Peyer's patch (tissue), 4 donors: Measurements from ENCODE around the gene PPDPF. TPM values are rescaled to one million over a fixed set of nuclear protein-coding genes. Genes with fewer than 3 reads are reported as not detected.

Source experiments
- DNase-seq, 3 donors: peaks; one replicate each; pipeline ENCODE4 v3.0.0-alpha.2; 2017 to 2019
- H3K27ac ChIP-seq, 4 donors: fragments of 200-600 bp; sonication (generic); one replicate each; pipeline ENCODE4 v1.5.1; 2016 to 2019
- H3K27me3 ChIP-seq, 2 donors: fragments of 200-600 bp; sonication (generic); one replicate each; pipeline ENCODE4 v1.5.1; 2019
- H3K36me3 ChIP-seq, 3 donors: fragments of 200-600 bp; sonication (generic); one replicate each; pipeline ENCODE4 v1.5.1; 2016 to 2019
- H3K4me1 ChIP-seq, 4 donors: fragments of 200-600 bp; sonication (generic); one replicate each; pipeline ENCODE4 v1.5.1; 2016 to 2019
- H3K4me3 ChIP-seq, 4 donors: fragments of 200-600 bp; sonication (generic); 1 replicate in 3 of 4; 2 replicates in 1 of 4; pipeline ENCODE4 v1.5.1; 2016 to 2019; ENCODE audit warnings: mild to moderate bottlenecking in 1 of 4
- H3K9me3 ChIP-seq, 4 donors: fragments of 200-600 bp; sonication (generic); one replicate each; pipeline ENCODE4 v1.5.1; 2016 to 2019; ENCODE audit warnings: mild to moderate bottlenecking in 1 of 4
- CTCF ChIP-seq, 6 experiments: fragments of 450-650 bp in 4 of 6; fragments of 200-600 bp in 2 of 6; sonication (generic) in 1 of 6; IDR thresholded peaks; one replicate each; pipeline ENCODE4 v1.5.1; 2017 to 2019; ENCODE audit warnings: antibody characterized with exemption in 6 of 6, mild to moderate bottlenecking in 3 of 6, moderate library complexity in 1 of 6
- POLR2A ChIP-seq, 2 donors: fragments of 450-650 bp; IDR thresholded peaks; one replicate each; pipeline ENCODE4 v1.5.1; 2017; ENCODE audit warnings: antibody characterized with exemption in 2 of 2, mild to moderate bottlenecking in 2 of 2, moderate library complexity in 2 of 2
- total RNA-seq, 4 donors: library from RNA; depleted of rRNA; stranded (reverse); fragments of >200 nt; gene quantifications; one replicate each; pipeline ENCODE4 v1.1.0, GENCODE V29; 2016

Gene PPDPF
- total RNA-seq, 4 donors from 2014 or later, result 94.1 to 435 (median 193) TPM

GRCh38 chr20:63542031-63542559 lies 21.5 kb downstream of the PPDPF start:
- H3K4me3 ChIP-seq, result peak overlapping the region in 2 of 4 donors; percentile 16 to 22
- peaks cover 4 to 37% (median 23%) of the 10 kb centered on the region in 4 donors for H3K4me1 ChIP-seq
- no peaks in the 10 kb centered on the region for H3K36me3 ChIP-seq
- peak overlapping the region in 2 of 4 donors; percentile 63 to 75 for H3K27ac ChIP-seq
- no peaks in the 10 kb centered on the region for H3K9me3 ChIP-seq
- DNase-seq, result peak in 2 of 3 donors; percentile 57 to 83
- no peaks in the 10 kb centered on the region for H3K27me3 ChIP-seq
- TF ChIP-seq POLR2A (IDR thresholded peaks at IDR 0.05) (no peak), CTCF (IDR thresholded peaks at IDR 0.05) (no peak)

GRCh38 chr20:63542696-63543095 lies 22.1 kb downstream of the PPDPF start:
- Histone ChIP-seq H3K27me3 (no peaks in the 10 kb centered on the region), H3K4me1 (peaks cover 4 to 38% (median 19%) of the 10 kb centered on the region in 4 donors), H3K4me3 (peak overlapping the region in 2 of 4 donors; percentile 16 to 22), H3K36me3 (no peaks in the 10 kb centered on the region), H3K9me3 (no peaks in the 10 kb centered on the region), H3K27ac (peak overlapping the region in 2 of 4 donors; percentile 63 to 75)
- TF ChIP-seq POLR2A (IDR thresholded peaks at IDR 0.05) (no peak), CTCF (IDR thresholded peaks at IDR 0.05) (no peak)
- DNase-seq, result peak in 2 of 3 donors; percentile 82 to 86

- H3K27ac ChIP-seq, result peak overlapping the region in 1 of 4 donors; percentile 75
- no peak for DNase-seq
- H3K36me3 ChIP-seq, result no peaks in the 10 kb centered on the region
- H3K4me1 ChIP-seq, result peaks cover 2 to 40% (median 18%) of the 10 kb centered on the region in 4 donors
- TF ChIP-seq CTCF (IDR thresholded peaks at IDR 0.05) (no peak), POLR2A (IDR thresholded peaks at IDR 0.05) (no peak)
- H3K4me3 ChIP-seq, result no peak overlapping the region
- no peaks in the 10 kb centered on the region for H3K27me3 ChIP-seq
- H3K9me3 ChIP-seq, result no peaks in the 10 kb centered on the region
Measured at GRCh38 chr20:63543131-63543530, 22.6 kb downstream of the PPDPF start.

GRCh38 chr20:63543733-63544132 lies 23.2 kb downstream of the PPDPF start:
- no peaks in the 10 kb centered on the region for H3K9me3 ChIP-seq
- H3K4me1 ChIP-seq, result peaks cover 0 to 40% (median 12%) of the 10 kb centered on the region in 4 donors
- H3K27ac ChIP-seq, result peak overlapping the region in 1 of 4 donors; percentile 75
- H3K4me3 ChIP-seq, result no peak overlapping the region
- DNase-seq, result no peak
- TF ChIP-seq POLR2A (IDR thresholded peaks at IDR 0.05) (no peak), CTCF (IDR thresholded peaks at IDR 0.05) (no peak)
- H3K36me3 ChIP-seq, result no peaks in the 10 kb centered on the region
- peaks cover 0 to 4% of the 10 kb centered on the region in 2 donors for H3K27me3 ChIP-seq

GRCh38 chr20:63544241-63544957 lies 23.8 kb downstream of the PPDPF start:
- H3K27me3 ChIP-seq, result peaks cover 0 to 5% of the 10 kb centered on the region in 2 donors
- TF ChIP-seq POLR2A (IDR thresholded peaks at IDR 0.05), result no peak
- TF ChIP-seq CTCF (IDR thresholded peaks at IDR 0.05), result no peak
- DNase-seq, result no peak
- no peaks in the 10 kb centered on the region for H3K36me3 ChIP-seq
- peak overlapping the region in 1 of 4 donors; percentile 46 for H3K27ac ChIP-seq
- peaks cover 0 to 37% (median 11%) of the 10 kb centered on the region in 4 donors for H3K4me1 ChIP-seq
- H3K9me3 ChIP-seq, result no peaks in the 10 kb centered on the region
- no peak overlapping the region for H3K4me3 ChIP-seq
